Ishikawa (cell line): ENCODE measurements around the gene TXNRD3.

Experiments
- CEBPB ChIP-seq: IDR thresholded peaks from 2 replicates; pipeline ENCODE4 v1.6.1; 2012
- CREB1 ChIP-seq: IDR thresholded peaks from 2 replicates; pipeline ENCODE4 v1.6.1; 2012; ENCODE audit warnings: low read depth
- EGR1 ChIP-seq: IDR thresholded peaks from 2 replicates; pipeline ENCODE4 v1.6.1; 2012
- EP300 ChIP-seq: IDR thresholded peaks from 2 replicates; pipeline ENCODE4 v1.6.1; 2012; ENCODE audit warnings: borderline replicate concordance
- FOXM1 ChIP-seq: IDR thresholded peaks from 2 replicates; pipeline ENCODE4 v1.6.1; 2012; ENCODE audit warnings: low read depth, borderline replicate concordance
- MAX ChIP-seq: IDR thresholded peaks from 2 replicates; pipeline ENCODE4 v1.6.1; 2012
- NFIC ChIP-seq: IDR thresholded peaks from 2 replicates; pipeline ENCODE4 v1.6.1; 2012
- RAD21 ChIP-seq: IDR thresholded peaks from 2 replicates; pipeline ENCODE4 v1.6.1; 2012; ENCODE audit warnings: low read depth
- REST ChIP-seq: IDR thresholded peaks from 2 replicates; pipeline ENCODE4 v1.6.1; 2012; ENCODE audit warnings: low read depth, mild to moderate bottlenecking
- TAF1 ChIP-seq: IDR thresholded peaks from 2 replicates; pipeline ENCODE4 v1.6.1; 2012; ENCODE audit warnings: low read depth, mild to moderate bottlenecking
- TCF12 ChIP-seq: IDR thresholded peaks from 2 replicates; pipeline ENCODE4 v1.6.1; 2012; ENCODE audit warnings: low read depth
- TEAD4 ChIP-seq: IDR thresholded peaks from 2 replicates; pipeline ENCODE4 v1.6.1; 2012
- USF1 ChIP-seq: IDR thresholded peaks from 2 replicates; pipeline ENCODE4 v1.6.1; 2012
- YY1 ChIP-seq: IDR thresholded peaks from 2 replicates; pipeline ENCODE4 v1.6.1; 2012; ENCODE audit warnings: low read depth
- ZBTB7A ChIP-seq: IDR thresholded peaks from 2 replicates; pipeline ENCODE4 v1.6.1; 2012; ENCODE audit warnings: low read depth

The TXNRD3 gene

GRCh38 chr3:126668450-126669401 lies 13.8 kb upstream of the TXNRD3 start:
- no peak for TF ChIP-seq EP300
- TF ChIP-seq YY1: no peak
- TF ChIP-seq REST: no peak
- no peak for TF ChIP-seq CREB1
- TF ChIP-seq EGR1: no peak
- TF ChIP-seq CEBPB: no peak
- no peak for TF ChIP-seq TCF12
- no peak for TF ChIP-seq FOXM1
- no peak for TF ChIP-seq MAX
- no peak for TF ChIP-seq NFIC
- TF ChIP-seq USF1: no peak
- no peak for TF ChIP-seq TEAD4
- no peak for TF ChIP-seq ZBTB7A

GRCh38 chr3:126667631-126668449 lies 12.9 kb upstream of the TXNRD3 start:
- TF ChIP-seq TEAD4 (no peak), RAD21 (no peak), CREB1 (no peak), MAX (no peak)

- TF ChIP-seq FOXM1: no peak
- no peak for TF ChIP-seq MAX
- no peak for TF ChIP-seq TAF1
- no peak for TF ChIP-seq EP300
- TF ChIP-seq RAD21: no peak
- no peak for TF ChIP-seq EGR1
- TF ChIP-seq ZBTB7A: no peak
- no peak for TF ChIP-seq YY1
- TF ChIP-seq TCF12: no peak
- TF ChIP-seq CREB1: no peak
- no peak for TF ChIP-seq USF1
- no peak for TF ChIP-seq CEBPB
- TF ChIP-seq NFIC: no peak
- TF ChIP-seq REST: no peak
- TF ChIP-seq TEAD4: no peak
Measured at GRCh38 chr3:126666658-126667528, 12.0 kb upstream of the TXNRD3 start.

GRCh38 chr3:126665959-126666657 lies 11.2 kb upstream of the TXNRD3 start:
- no peak for TF ChIP-seq CEBPB
- TF ChIP-seq RAD21: no peak
